A673 (cell line): ENCODE data around the gene RTP3. TPM values are rescaled to one million over a fixed set of nuclear protein-coding genes. Genes with fewer than 3 reads are reported as not detected.

ENCODE experiments used
- BruUV-seq: library from RNA; stranded (reverse); fragments of 400-500 nt; replicated peaks from 2 replicates; lab custom pipeline; 2021; lab: Mats Ljungman, UMichigan
- CTCF ChIA-PET: fragments of 300-600 bp; sonication (Branson Sonifier 250); formaldehyde crosslinking; loops from one replicate; lab custom pipeline; 2022; ENCODE audit warnings: antibody characterized with exemption; lab: Charles Lee
- POLR2A ChIA-PET: fragments of 300-600 bp; sonication (Branson Sonifier 250); formaldehyde crosslinking; loops from one replicate; lab custom pipeline; 2022; ENCODE audit warnings: antibody characterized with exemption; ENCODE audit not compliant: low non-redundant PET; lab: Charles Lee
- DNase-seq: peaks from one replicate; pipeline ENCODE4 v3.0.0-alpha.2; 2015; ENCODE audit warnings: low spot score
- H3K27ac ChIP-seq: fragments of 200-600 bp; sonication (generic); 2 replicates; pipeline ENCODE4 v1.5.1; 2016; ENCODE audit warnings: mixed run types, low read depth, mild to moderate bottlenecking, mixed read lengths, antibody characterized with exemption, low read length; ENCODE audit not compliant: poor library complexity, severe bottlenecking
- H3K27me3 ChIP-seq: fragments of 200-600 bp; sonication (generic); replicated peaks from 2 replicates; pipeline ENCODE4 v1.6.1; 2017; ENCODE audit warnings: mixed run types, low read depth, mild to moderate bottlenecking, mixed read lengths, antibody characterized with exemption, low read length; ENCODE audit not compliant: insufficient read depth, poor library complexity
- H3K36me3 ChIP-seq: fragments of 200-600 bp; sonication (generic); 2 replicates; pipeline ENCODE4 v1.6.1; 2016; ENCODE audit warnings: mixed run types, mild to moderate bottlenecking, mixed read lengths, antibody characterized with exemption, low read length; ENCODE audit not compliant: insufficient read depth, poor library complexity, severe bottlenecking
- H3K4me1 ChIP-seq: fragments of 200-600 bp; sonication (generic); 2 replicates; pipeline ENCODE4 v1.6.1; 2017; ENCODE audit warnings: mixed run types, mild to moderate bottlenecking, mixed read lengths, antibody characterized with exemption, low read length; ENCODE audit not compliant: insufficient read depth, poor library complexity, severe bottlenecking
- H3K4me3 ChIP-seq: fragments of 200-600 bp; sonication (generic); 2 replicates; pipeline ENCODE4 v1.5.1; 2016; ENCODE audit warnings: low read depth, mixed run types, mild to moderate bottlenecking, mixed read lengths, low read length; ENCODE audit not compliant: poor library complexity, severe bottlenecking
- H3K9me3 ChIP-seq: fragments of 200-600 bp; sonication (generic); 2 replicates; pipeline ENCODE4 v1.6.1; 2016; ENCODE audit warnings: mixed run types, low read depth, mild to moderate bottlenecking, mixed read lengths, antibody characterized with exemption, low read length; ENCODE audit not compliant: poor library complexity, severe bottlenecking
- CTCF ChIP-seq: fragments of 300-800, 200-600 bp; sonication (generic); conservative IDR thresholded peaks from 2 replicates; pipeline ENCODE4 v1.5.1; 2017; ENCODE audit warnings: low read depth, mild to moderate bottlenecking, antibody characterized with exemption, low read length, moderate library complexity, mixed read lengths
- EZH2 ChIP-seq: fragments of 200-600 bp; sonication (generic); IDR thresholded peaks from 2 replicates; pipeline ENCODE4 v1.6.1; 2017; ENCODE audit warnings: borderline replicate concordance, low read depth, mild to moderate bottlenecking, mixed read lengths, antibody characterized with exemption, low read length; ENCODE audit not compliant: poor library complexity, severe bottlenecking
- intact Hi-C: fragments of 100-400 bp; cut with micrococcal nuclease; formaldehyde crosslinking; loops from one replicate; pipeline ENCODE4 v1.10.0; 2022; ENCODE audit not compliant: unreplicated experiment
- total RNA-seq: library from RNA; stranded (reverse); gene quantifications from 2 replicates; pipeline ENCODE4 v1.2.3, GENCODE V29; 2021

The RTP3 gene
- total RNA-seq, 1 experiment from 2014 or later: not detected

GRCh38 chr3:46489875-46490274 lies 7.9 kb upstream of the RTP3 start:
- H3K9me3 ChIP-seq: no peaks in the 10 kb centered on the region
- no TSS peak for BruUV-seq
- H3K36me3 ChIP-seq: no peaks in the 10 kb centered on the region
- TF ChIP-seq CTCF (no peak), EZH2 (no peak)
- ChIA-PET POLR2A (no interaction called here), CTCF (interaction anchor here (0.9 to 2.3 kb wide), 3 partner anchors 9 to 140 kb away, joined by 3 to 31 read pairs (median 17); no protein-coding TSS in a partner anchor)
- H3K4me3 ChIP-seq: no peak overlapping the region
- H3K27ac ChIP-seq: no peak overlapping the region
- intact Hi-C loops: loop anchor here (2.0 to 5.0 kb wide), 2 partner anchors 67 to 141 kb away; no protein-coding TSS in a partner anchor
- no peaks in the 10 kb centered on the region for H3K27me3 ChIP-seq
- DNase-seq: no peak
- no peaks in the 10 kb centered on the region for H3K4me1 ChIP-seq

GRCh38 chr3:46490338-46491084 lies 7.3 kb upstream of the RTP3 start:
- H3K36me3 ChIP-seq: no peaks in the 10 kb centered on the region
- DNase-seq: no peak
- POLR2A ChIA-PET: no interaction called here

More at GRCh38 chr3:46490338-46491084, 7.3 kb upstream of the RTP3 start:
- intact Hi-C loops: no loop called here
- Histone ChIP-seq H3K27ac (no peak overlapping the region), H3K4me1 (no peaks in the 10 kb centered on the region), H3K27me3 (no peaks in the 10 kb centered on the region), H3K9me3 (no peaks in the 10 kb centered on the region), H3K4me3 (no peak overlapping the region)
- CTCF ChIA-PET: interaction anchor here (2.3 kb wide), 1 partner anchor 68 kb away, joined by 17 read pairs; no protein-coding TSS in a partner anchor
- BruUV-seq: no TSS peak
- TF ChIP-seq CTCF (no peak), EZH2 (no peak)
